ENCODE measurements around the gene TMEM88.
"Not testable (repeated sequence)": the region's sequence is repeated elsewhere in the genome, so short reads cannot be mapped to it uniquely, and the experiment has no call there.

TMEM88 gene

DNA sequence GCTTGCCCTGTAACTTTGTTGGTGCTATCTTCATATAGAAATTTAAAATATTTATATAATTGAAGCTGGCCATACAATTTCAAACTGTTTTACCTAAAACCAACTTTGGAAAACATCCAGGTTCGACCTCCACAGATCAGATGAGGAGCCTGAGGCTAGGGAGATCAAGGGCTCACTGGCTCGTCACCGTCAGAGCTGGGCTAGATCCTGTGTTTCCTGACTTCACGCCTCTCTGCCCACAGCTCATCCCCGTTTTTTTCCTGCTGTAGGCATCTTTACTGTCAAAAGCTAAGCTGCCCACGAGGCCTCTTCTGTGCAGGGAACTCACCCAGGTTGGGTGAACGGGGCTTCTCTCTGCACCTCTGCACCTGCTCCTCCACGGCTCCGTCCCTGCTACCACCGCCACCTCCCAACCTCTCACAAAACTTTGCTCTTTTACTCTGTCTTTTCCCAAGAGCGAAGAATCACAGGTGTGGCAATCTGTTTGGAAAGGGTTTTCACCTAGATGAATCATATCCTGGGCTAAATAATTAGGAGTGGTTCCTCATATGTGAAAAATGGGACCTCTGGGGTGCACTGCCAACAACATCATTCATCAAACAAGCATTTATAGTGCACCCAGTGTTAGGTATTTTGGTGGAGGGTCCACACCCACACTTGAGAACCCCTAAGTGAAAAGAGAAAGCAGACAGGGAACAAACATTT lies 45.6 kb upstream of the TMEM88 start:
- no peak overlapping the region for H2AFZ ChIP-seq (ENCODE audit: low read length)
- H3K36me3 ChIP-seq (replicated peaks; ENCODE audit: insufficient read depth, low read length), result no peaks in the 10 kb centered on the region
- H3K9me2 ChIP-seq (replicated peaks; ENCODE audit: insufficient read depth, low read length), result no peaks in the 10 kb centered on the region
- no peak for TF ChIP-seq EZH2 (optimal IDR thresholded peaks at IDR 0.05; ENCODE audit: low read depth, low read length)
- TF ChIP-seq, protein P1, sequence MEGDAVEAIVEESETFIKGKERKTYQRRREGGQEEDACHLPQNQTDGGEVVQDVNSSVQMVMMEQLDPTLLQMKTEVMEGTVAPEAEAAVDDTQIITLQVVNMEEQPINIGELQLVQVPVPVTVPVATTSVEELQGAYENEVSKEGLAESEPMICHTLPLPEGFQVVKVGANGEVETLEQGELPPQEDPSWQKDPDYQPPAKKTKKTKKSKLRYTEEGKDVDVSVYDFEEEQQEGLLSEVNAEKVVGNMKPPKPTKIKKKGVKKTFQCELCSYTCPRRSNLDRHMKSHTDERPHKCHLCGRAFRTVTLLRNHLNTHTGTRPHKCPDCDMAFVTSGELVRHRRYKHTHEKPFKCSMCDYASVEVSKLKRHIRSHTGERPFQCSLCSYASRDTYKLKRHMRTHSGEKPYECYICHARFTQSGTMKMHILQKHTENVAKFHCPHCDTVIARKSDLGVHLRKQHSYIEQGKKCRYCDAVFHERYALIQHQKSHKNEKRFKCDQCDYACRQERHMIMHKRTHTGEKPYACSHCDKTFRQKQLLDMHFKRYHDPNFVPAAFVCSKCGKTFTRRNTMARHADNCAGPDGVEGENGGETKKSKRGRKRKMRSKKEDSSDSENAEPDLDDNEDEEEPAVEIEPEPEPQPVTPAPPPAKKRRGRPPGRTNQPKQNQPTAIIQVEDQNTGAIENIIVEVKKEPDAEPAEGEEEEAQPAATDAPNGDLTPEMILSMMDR (IDR thresholded peaks at IDR 0.05; ENCODE audit: low read length), result no peak
- TF ChIP-seq EZH2phosphoT487 (IDR thresholded peaks at IDR 0.05; ENCODE audit: low read length), result no peak
- peaks cover 89% of the 10 kb centered on the region for H3K27me3 ChIP-seq (replicated peaks; ENCODE audit: insufficient read depth, low read length)
- H3K27ac ChIP-seq (ENCODE audit: low read length), result no peak overlapping the region
- no peaks in the 10 kb centered on the region for H4K20me1 ChIP-seq (ENCODE audit: insufficient read depth, low read length)
- DNase-seq, result no peak
- no peak overlapping the region for H3K4me2 ChIP-seq (ENCODE audit: low read depth, low read length)
- H3K9ac ChIP-seq (ENCODE audit: low read length), result no peak overlapping the region
- no peak overlapping the region for H3K4me3 ChIP-seq (ENCODE audit: low read length)
- H3K79me2 ChIP-seq (ENCODE audit: low read length), result no peaks in the 10 kb centered on the region
- H3K9me3 ChIP-seq (replicated peaks; ENCODE audit: insufficient read depth, low read length), result no peaks in the 10 kb centered on the region
- no peaks in the 10 kb centered on the region for H3F3A ChIP-seq (ENCODE audit: insufficient read depth, low read length)
- no peaks in the 10 kb centered on the region for H3K4me1 ChIP-seq (ENCODE audit: low read length)

DNA sequence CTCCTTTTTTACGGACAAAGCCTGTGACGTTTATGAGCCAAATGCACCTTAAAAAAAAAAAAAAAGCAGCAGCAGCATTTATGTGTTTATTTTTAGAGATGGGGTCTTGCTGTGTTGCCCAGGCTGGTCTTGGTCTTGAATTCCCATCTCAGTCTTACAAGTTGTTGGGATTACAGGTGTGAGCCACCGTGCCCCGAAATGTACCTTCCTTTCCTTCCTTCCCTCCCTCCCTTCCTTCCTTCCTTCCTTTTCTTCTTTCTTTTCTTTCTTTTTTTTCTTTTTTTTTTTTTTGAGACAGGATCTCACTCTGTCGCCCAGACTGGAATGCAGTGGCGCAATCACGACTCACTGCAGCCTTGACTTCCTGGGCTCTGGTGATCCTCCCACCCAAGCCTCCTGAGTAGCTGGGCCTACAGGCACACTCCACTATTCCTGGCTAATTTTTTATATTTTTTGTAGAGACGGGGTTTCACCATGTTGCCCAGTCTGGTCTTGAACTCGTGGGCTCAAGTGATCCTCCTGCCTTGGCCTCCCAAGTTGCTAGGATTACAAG lies 45.0 kb upstream of the TMEM88 start:
- H3K27me3 ChIP-seq (replicated peaks; ENCODE audit: insufficient read depth, low read length), result peaks cover 90% of the 10 kb centered on the region
- not testable (repeated sequence) for H3K9ac ChIP-seq (ENCODE audit: low read length); H3K36me3 ChIP-seq (replicated peaks; ENCODE audit: insufficient read depth, low read length); H3K4me3 ChIP-seq (ENCODE audit: low read length); H3K27ac ChIP-seq (ENCODE audit: low read length); H3K9me2 ChIP-seq (replicated peaks; ENCODE audit: insufficient read depth, low read length); DNase-seq; H2AFZ ChIP-seq (ENCODE audit: low read length); H3F3A ChIP-seq (ENCODE audit: insufficient read depth, low read length); H3K79me2 ChIP-seq (ENCODE audit: low read length); H4K20me1 ChIP-seq (ENCODE audit: insufficient read depth, low read length); H3K4me1 ChIP-seq (ENCODE audit: low read length); H3K9me3 ChIP-seq (replicated peaks; ENCODE audit: insufficient read depth, low read length); H3K4me2 ChIP-seq (ENCODE audit: low read depth, low read length)

DNA sequence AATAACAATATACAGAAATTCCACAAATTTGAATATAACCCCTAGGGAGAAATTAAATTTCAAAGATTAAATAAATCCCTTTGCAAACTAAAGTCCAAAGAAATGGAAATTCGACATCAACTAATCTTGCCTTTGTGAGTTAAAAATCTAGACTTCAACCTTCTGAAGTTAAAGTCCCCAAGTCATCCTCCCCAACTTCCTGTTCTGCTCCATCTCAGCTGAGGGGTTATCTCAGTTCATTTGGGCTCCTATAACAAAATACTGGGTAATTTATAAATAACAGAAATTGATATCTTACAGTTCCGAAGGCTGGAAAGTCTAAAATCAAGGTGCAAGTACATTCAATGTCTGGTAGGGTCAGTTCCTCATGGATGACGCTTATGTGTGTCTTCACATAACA lies 43.6 kb upstream of the TMEM88 start:
- Histone ChIP-seq H3K36me3 (replicated peaks; ENCODE audit: insufficient read depth, low read length) (no peaks in the 10 kb centered on the region), H3K4me2 (ENCODE audit: low read depth, low read length) (no peak overlapping the region), H2AFZ (ENCODE audit: low read length) (no peak overlapping the region), H3K79me2 (ENCODE audit: low read length) (no peaks in the 10 kb centered on the region), H3K4me1 (ENCODE audit: low read length) (no peaks in the 10 kb centered on the region), H4K20me1 (ENCODE audit: insufficient read depth, low read length) (no peaks in the 10 kb centered on the region), H3F3A (ENCODE audit: insufficient read depth, low read length) (no peaks in the 10 kb centered on the region), H3K4me3 (ENCODE audit: low read length) (no peak overlapping the region), H3K9ac (ENCODE audit: low read length) (no peak overlapping the region), H3K9me3 (replicated peaks; ENCODE audit: insufficient read depth, low read length) (no peaks in the 10 kb centered on the region), H3K9me2 (replicated peaks; ENCODE audit: insufficient read depth, low read length) (no peaks in the 10 kb centered on the region), H3K27ac (ENCODE audit: low read length) (no peak overlapping the region), H3K27me3 (replicated peaks; ENCODE audit: insufficient read depth, low read length) (peaks cover 90% of the 10 kb centered on the region)
- TF ChIP-seq, protein P1 (IDR thresholded peaks at IDR 0.05; ENCODE audit: low read length), result no peak
- TF ChIP-seq EZH2phosphoT487 (IDR thresholded peaks at IDR 0.05; ENCODE audit: low read length), result no peak
- TF ChIP-seq EZH2 (optimal IDR thresholded peaks at IDR 0.05; ENCODE audit: low read depth, low read length), result no peak
- no peak for DNase-seq

DNA sequence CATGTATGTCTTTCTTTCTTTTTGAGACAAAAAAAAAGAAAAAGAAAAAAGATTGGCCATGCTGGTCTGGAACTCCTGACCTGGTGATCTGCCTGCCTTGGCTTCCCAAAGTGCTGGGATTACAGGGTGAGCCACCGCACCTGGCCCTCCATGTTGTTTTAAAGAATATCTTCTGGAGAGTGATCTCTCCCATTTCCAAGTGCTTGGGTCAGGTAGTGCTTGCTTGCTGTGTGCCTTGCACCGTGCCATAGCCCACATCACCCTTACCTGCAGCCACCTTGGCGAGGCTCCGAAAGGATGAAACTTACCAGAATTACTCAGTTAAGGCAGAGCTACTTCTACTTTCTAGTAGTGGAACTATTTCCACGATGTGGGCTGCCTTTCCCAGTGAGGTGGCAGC lies 39.9 kb upstream of the TMEM88 start:
- Histone ChIP-seq H3K36me3 (replicated peaks; ENCODE audit: insufficient read depth, low read length) (no peaks in the 10 kb centered on the region), H3F3A (ENCODE audit: insufficient read depth, low read length) (no peaks in the 10 kb centered on the region), H3K9me3 (replicated peaks; ENCODE audit: insufficient read depth, low read length) (no peaks in the 10 kb centered on the region), H3K9me2 (replicated peaks; ENCODE audit: insufficient read depth, low read length) (no peaks in the 10 kb centered on the region), H2AFZ (ENCODE audit: low read length) (no peak overlapping the region), H3K27me3 (replicated peaks; ENCODE audit: insufficient read depth, low read length) (peaks cover 95% of the 10 kb centered on the region), H3K27ac (ENCODE audit: low read length) (no peak overlapping the region), H3K4me2 (ENCODE audit: low read depth, low read length) (no peak overlapping the region), H3K79me2 (ENCODE audit: low read length) (no peaks in the 10 kb centered on the region), H3K4me3 (ENCODE audit: low read length) (no peak overlapping the region), H3K4me1 (ENCODE audit: low read length) (no peaks in the 10 kb centered on the region), H4K20me1 (ENCODE audit: insufficient read depth, low read length) (no peaks in the 10 kb centered on the region), H3K9ac (ENCODE audit: low read length) (no peak overlapping the region)
- no peak for DNase-seq
- TF ChIP-seq EZH2 (optimal IDR thresholded peaks at IDR 0.05; ENCODE audit: low read depth, low read length) (no peak), EZH2phosphoT487 (IDR thresholded peaks at IDR 0.05; ENCODE audit: low read length) (no peak)
- TF ChIP-seq, protein P1 (IDR thresholded peaks at IDR 0.05; ENCODE audit: low read length), result no peak
